CD14-positive monocyte (primary cell): ENCODE data around the gene NDUFS6. TPM values are rescaled to one million over a fixed set of nuclear protein-coding genes. Genes with fewer than 3 reads are reported as not detected.
A peak's percentile ranks its signal among the peaks of the same experiment; 100 is the strongest.

Experiments used
- DNase-seq, 3 donors: peaks; one replicate each; pipeline ENCODE4 v3.0.0-alpha.2; 2011 to 2022
- H2AFZ ChIP-seq: 2 replicates; pipeline ENCODE4 v1.6.0; 2012; ENCODE audit warnings: mild to moderate bottlenecking, low read depth, low read length, inconsistent platforms; ENCODE audit not compliant: insufficient read depth, poor library complexity, severe bottlenecking
- H3K27ac ChIP-seq, 2 donors: 1 replicate in 1 of 2; 2 replicates in 1 of 2; pipeline ENCODE4 v1.5.1; 2012 to 2013; ENCODE audit warnings: low read length in 2 of 2, control low read depth in 1 of 2, inconsistent platforms in 1 of 2, low read depth in 1 of 2, mild to moderate bottlenecking in 1 of 2
- H3K27me3 ChIP-seq, 2 donors: one replicate each; pipeline versions ENCODE4 v1.6.0 to v1.6.1; 2011 to 2013; ENCODE audit warnings: low read length in 2 of 2; ENCODE audit not compliant: control insufficient read depth in 2 of 2, insufficient read depth in 2 of 2
- H3K36me3 ChIP-seq, 2 donors: replicated peaks in 1 of 2; 1 replicate in 1 of 2; 2 replicates in 1 of 2; pipeline versions ENCODE4 v1.5.1 to v1.6.1; 2012 to 2013; ENCODE audit warnings: low read length in 2 of 2, control low read depth in 1 of 2, inconsistent platforms in 1 of 2, mild to moderate bottlenecking in 1 of 2; ENCODE audit not compliant: insufficient read depth in 2 of 2, control insufficient read depth in 1 of 2
- H3K4me1 ChIP-seq, 2 donors: 1 replicate in 1 of 2; 2 replicates in 1 of 2; pipeline versions ENCODE4 v1.5.1 to v1.6.1; 2012 to 2013; ENCODE audit warnings: low read length in 2 of 2, control low read depth in 1 of 2, inconsistent platforms in 1 of 2, mild to moderate bottlenecking in 1 of 2, moderate library complexity in 1 of 2; ENCODE audit not compliant: insufficient read depth in 2 of 2, control insufficient read depth in 1 of 2
- H3K4me2 ChIP-seq: replicated peaks from 2 replicates; pipeline ENCODE3; 2012; ENCODE audit warnings: low read length, moderate library complexity, mild to moderate bottlenecking; ENCODE audit not compliant: poor library complexity, severe bottlenecking; ENCODE audit errors: extremely low read depth
- H3K4me3 ChIP-seq, 3 experiments: fragments of 200-600 bp in 1 of 3; sonication (generic) in 1 of 3; replicated peaks in 1 of 3; 1 replicate in 2 of 3; 2 replicates in 1 of 3; pipeline ENCODE4 v1.5.1; 2011 to 2013; ENCODE audit warnings: low read length in 3 of 3, mild to moderate bottlenecking in 3 of 3, control low read depth in 2 of 3, low read depth in 2 of 3, inconsistent platforms in 1 of 3, moderate library complexity in 1 of 3
- H3K79me2 ChIP-seq: 2 replicates; pipeline ENCODE4 v1.6.0; 2012; ENCODE audit warnings: mild to moderate bottlenecking, control low read depth, inconsistent platforms, low read length, moderate library complexity; ENCODE audit not compliant: insufficient read depth
- H3K9ac ChIP-seq: 2 replicates; pipeline ENCODE4 v1.6.0; 2017; ENCODE audit warnings: low read length, mild to moderate bottlenecking; ENCODE audit not compliant: insufficient read depth, poor library complexity, severe bottlenecking
- H3K9me3 ChIP-seq, 2 donors: replicated peaks in 1 of 2; 1 replicate in 1 of 2; 2 replicates in 1 of 2; pipeline versions ENCODE4 v1.5.1 to v1.6.1; 2012 to 2013; ENCODE audit warnings: low read length in 2 of 2, control low read depth in 1 of 2; ENCODE audit not compliant: control insufficient read depth in 1 of 2, insufficient read depth in 1 of 2
- H4K20me1 ChIP-seq: 2 replicates; pipeline ENCODE4 v1.6.0; 2012; ENCODE audit warnings: mild to moderate bottlenecking, low read length, control low read depth, moderate library complexity; ENCODE audit not compliant: insufficient read depth
- H3K27ac Mint-ChIP-seq, 7 donors: one replicate each; pipeline ENCODE4 v1.8.0; 2020; ENCODE audit warnings: mild to moderate bottlenecking in 7 of 7, mixed read lengths in 7 of 7, moderate library complexity in 6 of 7, inconsistent platforms in 2 of 7
- H3K27me3 Mint-ChIP-seq, 3 donors: one replicate each; pipeline ENCODE4 v1.8.0; 2021 to 2022; ENCODE audit warnings: low read depth in 3 of 3, mild to moderate bottlenecking in 3 of 3, mixed read lengths in 3 of 3, moderate library complexity in 3 of 3, inconsistent platforms in 1 of 3
- H3K36me3 Mint-ChIP-seq, 2 donors: one replicate each; pipeline ENCODE4 v1.8.0; 2020; ENCODE audit warnings: mixed read lengths in 2 of 2, inconsistent platforms in 1 of 2, mild to moderate bottlenecking in 1 of 2
- H3K4me1 Mint-ChIP-seq: one replicate; pipeline ENCODE4 v1.8.0; 2020; ENCODE audit warnings: mild to moderate bottlenecking, mixed read lengths
- H3K4me3 Mint-ChIP-seq, 2 donors: one replicate each; pipeline ENCODE4 v1.8.0; 2020; ENCODE audit warnings: mild to moderate bottlenecking in 2 of 2, mixed read lengths in 2 of 2, moderate library complexity in 1 of 2
- H3K9me3 Mint-ChIP-seq, 7 donors: one replicate each; pipeline ENCODE4 v1.8.0; 2020 to 2022; ENCODE audit warnings: mixed read lengths in 7 of 7, mild to moderate bottlenecking in 6 of 7, moderate library complexity in 6 of 7, inconsistent platforms in 2 of 7
- WGBS: methylation state at CpG from one replicate; pipeline ENCODE4 v1.1.5; 2013; ENCODE audit warnings: missing lambda C conversion rate; ENCODE audit not compliant: insufficient coverage; 5-methylcytosine and 5-hydroxymethylcytosine counted together
- intact Hi-C, 2 donors: fragments of 100-400 bp; cut with micrococcal nuclease; formaldehyde crosslinking; loops; one replicate each; pipeline versions ENCODE4 v1.15.0 to v1.15.1; 2023
- polyA plus RNA-seq, 3 donors: library from polyadenylated mRNA; depleted of rRNA in 1 of 3; unstranded in 2 of 3; stranded (reverse) in 1 of 3; fragments of 300-500 nt in 2 of 3; fragments of >200 nt in 1 of 3; fragmentation: Illumina TruSeq in 2 of 3; gene quantifications; 1 replicate in 2 of 3; 2 replicates in 1 of 3; pipeline ENCODE4 v1.2.3, GENCODE V29; 2012 to 2021
- TF ChIP-seq, protein P1 (sequence below): fragments of 200-600 bp; IDR thresholded peaks from one replicate; pipeline ENCODE4 v1.8.0; 2022; ENCODE audit warnings: antibody characterized with exemption, mild to moderate bottlenecking

The NDUFS6 gene
- polyA plus RNA-seq, 3 donors = 20.5 to 62.3 (median 62.2) TPM

DNA sequence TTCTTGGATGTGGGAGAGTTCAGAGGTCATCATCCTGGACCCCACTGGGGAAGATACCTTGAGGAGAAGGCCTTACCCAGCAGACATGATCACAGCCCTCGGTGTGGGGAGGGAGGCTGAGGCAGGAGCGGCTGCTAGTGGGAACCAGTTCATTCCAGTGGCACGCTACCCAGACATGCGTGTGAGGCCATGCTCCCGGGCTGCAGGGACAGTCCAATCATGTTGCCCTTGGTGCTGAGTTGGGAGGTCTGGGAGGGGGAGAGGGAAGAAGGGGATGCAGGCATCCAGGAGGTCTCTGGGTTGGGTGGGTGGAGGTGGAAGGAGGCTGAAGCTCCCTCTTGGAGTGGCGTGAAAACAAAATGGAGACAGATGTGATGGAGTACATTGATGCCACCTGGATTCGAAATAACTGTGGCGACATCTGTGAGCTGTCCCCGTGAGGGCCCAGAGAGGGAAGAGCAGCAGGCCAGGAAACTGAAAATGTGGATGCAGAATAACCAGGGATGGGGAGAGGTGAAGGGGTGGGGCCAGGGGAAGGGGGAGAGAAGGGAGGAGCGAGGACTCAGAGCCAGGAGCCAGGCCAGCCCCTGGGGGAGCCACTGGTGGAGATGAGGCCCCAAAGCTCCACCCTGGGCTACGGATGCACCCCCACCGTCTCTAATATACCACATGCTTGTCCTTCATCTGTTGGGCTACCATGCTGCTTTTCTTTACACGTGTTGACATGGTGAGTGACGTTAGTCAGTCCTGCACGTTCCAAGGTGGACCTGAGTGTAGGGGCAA lies 16.2 kb downstream of the NDUFS6 start:
- Histone ChIP-seq H3K9ac (no peak overlapping the region), H3K27ac (no peak overlapping the region), H3K4me1 (no peaks in the 10 kb centered on the region), H3K27me3 (no peaks in the 10 kb centered on the region), H3K4me3 (no peak overlapping the region), H3K9me3 (no peaks in the 10 kb centered on the region), H3K4me2 (no peak overlapping the region), H3K79me2 (no peaks in the 10 kb centered on the region), H3K36me3 (peaks cover 87 to 100% of the 10 kb centered on the region in 2 donors), H4K20me1 (peaks cover 11% of the 10 kb centered on the region), H2AFZ (no peak overlapping the region)
- WGBS = 100% methylated on average over 7 of the region's 15 CpGs
- Mint-ChIP-seq H3K27ac (peak overlapping the region in 2 of 7 donors; percentile 15 to 16), H3K36me3 (peaks cover 91 to 97% of the 10 kb centered on the region in 2 donors), H3K27me3 (peaks cover 0 to 3% (median 1%) of the 10 kb centered on the region in 3 donors), H3K4me1 (no peaks in the 10 kb centered on the region), H3K4me3 (no peak overlapping the region), H3K9me3 (no peaks in the 10 kb centered on the region)
- TF ChIP-seq, protein P1, sequence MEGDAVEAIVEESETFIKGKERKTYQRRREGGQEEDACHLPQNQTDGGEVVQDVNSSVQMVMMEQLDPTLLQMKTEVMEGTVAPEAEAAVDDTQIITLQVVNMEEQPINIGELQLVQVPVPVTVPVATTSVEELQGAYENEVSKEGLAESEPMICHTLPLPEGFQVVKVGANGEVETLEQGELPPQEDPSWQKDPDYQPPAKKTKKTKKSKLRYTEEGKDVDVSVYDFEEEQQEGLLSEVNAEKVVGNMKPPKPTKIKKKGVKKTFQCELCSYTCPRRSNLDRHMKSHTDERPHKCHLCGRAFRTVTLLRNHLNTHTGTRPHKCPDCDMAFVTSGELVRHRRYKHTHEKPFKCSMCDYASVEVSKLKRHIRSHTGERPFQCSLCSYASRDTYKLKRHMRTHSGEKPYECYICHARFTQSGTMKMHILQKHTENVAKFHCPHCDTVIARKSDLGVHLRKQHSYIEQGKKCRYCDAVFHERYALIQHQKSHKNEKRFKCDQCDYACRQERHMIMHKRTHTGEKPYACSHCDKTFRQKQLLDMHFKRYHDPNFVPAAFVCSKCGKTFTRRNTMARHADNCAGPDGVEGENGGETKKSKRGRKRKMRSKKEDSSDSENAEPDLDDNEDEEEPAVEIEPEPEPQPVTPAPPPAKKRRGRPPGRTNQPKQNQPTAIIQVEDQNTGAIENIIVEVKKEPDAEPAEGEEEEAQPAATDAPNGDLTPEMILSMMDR = no peak
- intact Hi-C loops = no loop called here
- no peak for DNase-seq

DNA sequence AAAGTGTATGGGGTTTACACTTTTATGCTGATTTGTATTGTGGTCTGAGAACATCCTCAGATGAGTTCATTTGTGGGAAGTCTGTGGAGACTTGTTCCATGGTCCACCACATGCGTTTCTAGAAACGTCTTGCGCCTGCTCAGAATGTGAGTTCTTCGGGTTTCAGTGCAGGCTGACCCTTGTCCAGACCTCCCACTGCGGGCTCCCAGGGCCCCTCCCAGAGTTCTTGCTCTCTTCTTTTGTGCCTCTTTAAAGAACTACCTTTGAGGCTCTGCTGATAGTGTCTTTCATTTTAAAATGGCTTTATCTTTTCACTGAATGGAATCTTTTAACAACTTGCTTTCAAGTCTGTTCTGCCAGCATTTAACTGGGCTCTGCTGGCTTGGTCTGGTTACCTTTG lies 17.6 kb downstream of the NDUFS6 start:
- Mint-ChIP-seq H3K27ac (peak overlapping the region in 1 of 7 donors; percentile 40), H3K4me3 (no peak overlapping the region), H3K9me3 (no peaks in the 10 kb centered on the region), H3K27me3 (peaks cover 0 to 3% (median 1%) of the 10 kb centered on the region in 3 donors), H3K36me3 (peaks cover 89 to 97% of the 10 kb centered on the region in 2 donors), H3K4me1 (no peaks in the 10 kb centered on the region)
- Histone ChIP-seq H3K9me3 (no peaks in the 10 kb centered on the region), H3K27me3 (no peaks in the 10 kb centered on the region), H3K79me2 (no peaks in the 10 kb centered on the region), H3K4me2 (no peak overlapping the region), H3K4me1 (no peaks in the 10 kb centered on the region), H2AFZ (no peak overlapping the region), H3K9ac (no peak overlapping the region), H3K4me3 (no peak overlapping the region), H4K20me1 (peaks cover 2% of the 10 kb centered on the region), H3K36me3 (peaks cover 78 to 88% of the 10 kb centered on the region in 2 donors), H3K27ac (no peak overlapping the region)
- intact Hi-C loops = no loop called here
- no peak for DNase-seq
- TF ChIP-seq, protein P1 = no peak
- 100% methylated on average over 4 of the region's 5 CpGs for WGBS
